Esophagus squamous epithelium (tissue), 4 donors: ENCODE results near the gene NBL1.

Experiments used
- POLR2A ChIP-seq, 4 donors: fragments of 450-650 bp; IDR thresholded peaks; one replicate each; pipeline ENCODE4 v1.6.1; 2017; ENCODE audit warnings: antibody characterized with exemption in 4 of 4, mild to moderate bottlenecking in 4 of 4, moderate library complexity in 3 of 4
- TF ChIP-seq, protein P1 (sequence below), 6 experiments: fragments of 450-650 bp in 4 of 6; fragments of 200-600 bp in 2 of 6; sonication (generic) in 2 of 6; IDR thresholded peaks; one replicate each; pipeline ENCODE4 v1.5.1; 2016 to 2019; ENCODE audit warnings: antibody characterized with exemption in 6 of 6, mild to moderate bottlenecking in 4 of 6, moderate library complexity in 4 of 6

DNA sequence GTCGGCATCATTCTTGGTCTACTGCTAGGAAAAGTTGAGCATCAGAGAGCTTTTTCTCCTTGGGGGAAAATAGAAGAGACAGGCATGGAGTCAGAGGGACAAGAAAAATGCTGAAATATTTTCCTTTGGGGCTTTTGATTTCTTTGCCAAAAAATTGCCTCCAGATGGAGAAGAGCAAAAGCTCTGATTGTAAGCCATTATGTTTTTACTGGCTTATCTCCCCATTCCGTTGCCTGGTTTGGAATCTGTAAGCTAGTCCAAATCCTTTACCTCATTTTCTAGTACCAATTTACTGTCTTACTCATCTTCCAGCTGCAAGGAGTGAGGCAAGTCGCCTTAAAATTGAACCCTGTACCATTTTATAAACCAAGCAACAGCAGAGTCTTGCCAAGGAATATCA lies 23.3 kb upstream of the NBL1 start:
- no peak for TF ChIP-seq POLR2A (IDR thresholded peaks at IDR 0.05)
- TF ChIP-seq, protein P1, sequence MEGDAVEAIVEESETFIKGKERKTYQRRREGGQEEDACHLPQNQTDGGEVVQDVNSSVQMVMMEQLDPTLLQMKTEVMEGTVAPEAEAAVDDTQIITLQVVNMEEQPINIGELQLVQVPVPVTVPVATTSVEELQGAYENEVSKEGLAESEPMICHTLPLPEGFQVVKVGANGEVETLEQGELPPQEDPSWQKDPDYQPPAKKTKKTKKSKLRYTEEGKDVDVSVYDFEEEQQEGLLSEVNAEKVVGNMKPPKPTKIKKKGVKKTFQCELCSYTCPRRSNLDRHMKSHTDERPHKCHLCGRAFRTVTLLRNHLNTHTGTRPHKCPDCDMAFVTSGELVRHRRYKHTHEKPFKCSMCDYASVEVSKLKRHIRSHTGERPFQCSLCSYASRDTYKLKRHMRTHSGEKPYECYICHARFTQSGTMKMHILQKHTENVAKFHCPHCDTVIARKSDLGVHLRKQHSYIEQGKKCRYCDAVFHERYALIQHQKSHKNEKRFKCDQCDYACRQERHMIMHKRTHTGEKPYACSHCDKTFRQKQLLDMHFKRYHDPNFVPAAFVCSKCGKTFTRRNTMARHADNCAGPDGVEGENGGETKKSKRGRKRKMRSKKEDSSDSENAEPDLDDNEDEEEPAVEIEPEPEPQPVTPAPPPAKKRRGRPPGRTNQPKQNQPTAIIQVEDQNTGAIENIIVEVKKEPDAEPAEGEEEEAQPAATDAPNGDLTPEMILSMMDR (IDR thresholded peaks at IDR 0.05): no peak
